Measurements from ENCODE around the gene SRCAP. TPM values are rescaled to one million over a fixed set of nuclear protein-coding genes. Genes with fewer than 3 reads are reported as not detected.

Gene SRCAP
- total RNA-seq (2014; rRNA removed; shearing (Covaris generic)) = 33.2 and 46.2 TPM in 2 replicates

DNA sequence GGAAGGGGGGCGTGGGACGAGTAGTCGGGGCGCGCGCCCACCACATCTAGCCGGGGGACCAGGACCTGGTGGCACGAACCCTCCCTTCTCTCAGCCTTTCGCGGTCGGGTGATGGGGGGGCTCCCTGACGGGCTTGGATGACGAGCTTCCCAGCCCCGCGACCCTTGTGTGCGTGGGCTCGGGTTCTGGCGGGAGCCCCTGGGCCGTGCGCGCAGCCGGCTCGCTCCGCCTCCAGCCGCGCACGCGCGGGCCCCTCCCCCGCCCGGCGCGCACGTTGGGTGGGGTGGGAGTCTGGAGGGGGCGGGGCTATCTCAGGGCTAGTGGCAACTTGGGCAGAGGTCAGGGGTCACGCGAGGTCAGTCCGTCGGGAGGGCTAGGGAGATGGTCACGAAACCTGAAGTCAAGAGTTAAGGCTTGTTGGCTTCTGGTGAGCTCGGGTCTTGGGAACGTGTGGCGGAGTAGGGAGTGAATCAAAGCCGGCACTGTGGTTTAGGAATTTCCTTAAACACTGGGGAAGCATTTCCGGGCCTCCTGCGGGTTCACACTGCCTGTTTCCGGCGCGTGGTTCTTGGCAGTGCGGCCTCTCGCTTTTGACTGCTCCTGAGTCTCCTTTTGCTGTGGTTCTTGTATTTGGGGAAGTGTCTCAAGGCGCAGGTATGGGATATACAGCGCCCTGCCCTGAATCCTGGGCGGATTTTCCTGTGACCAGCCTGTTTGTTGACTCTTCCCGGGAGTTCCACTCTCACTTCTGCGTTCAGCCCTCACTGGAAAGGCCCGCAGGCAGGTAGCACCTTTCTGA is at the start of gene SRCAP:
TSS of gene SRCAP (plus strand) at position 356 of the 799 bp plus-strand sequence. CDS start 1,654 bp downstream, outside the sequence.
- peak; percentile 86 for DNase-seq (ENCODE audit: low spot score)

DNA sequence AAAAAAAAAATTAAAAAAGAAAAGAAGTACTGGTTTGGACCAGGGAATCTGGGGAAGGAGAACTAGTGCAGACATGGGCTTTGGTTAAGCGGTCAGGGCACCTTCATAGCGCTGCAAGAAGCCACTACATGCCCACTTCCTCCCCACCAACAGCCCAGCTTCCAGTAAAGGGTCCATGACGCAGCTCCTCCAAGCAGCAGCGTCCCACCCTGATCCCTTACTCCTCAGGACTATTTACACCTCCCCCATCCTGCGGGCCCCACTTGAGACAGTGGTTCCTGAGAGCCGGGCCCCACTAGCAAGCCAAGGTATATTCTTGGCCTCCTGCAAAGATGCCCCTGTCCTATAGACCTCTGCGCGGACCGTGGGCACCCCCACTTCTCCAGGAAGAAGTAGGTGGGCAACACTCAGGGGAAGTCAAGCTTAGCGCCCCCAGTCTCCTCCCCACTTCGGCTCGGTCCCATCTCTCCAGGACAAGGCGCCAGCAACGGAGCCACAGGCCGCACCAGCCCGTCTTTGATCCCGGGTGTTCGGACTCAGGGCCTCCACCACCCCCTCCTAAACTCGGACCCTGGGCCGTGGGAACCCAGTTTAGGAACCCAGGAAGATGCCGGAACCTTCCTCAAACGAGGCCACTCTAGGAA is 49.1 kb upstream of the SRCAP start:
- DNase-seq (ENCODE audit: low spot score) = no peak

DNA sequence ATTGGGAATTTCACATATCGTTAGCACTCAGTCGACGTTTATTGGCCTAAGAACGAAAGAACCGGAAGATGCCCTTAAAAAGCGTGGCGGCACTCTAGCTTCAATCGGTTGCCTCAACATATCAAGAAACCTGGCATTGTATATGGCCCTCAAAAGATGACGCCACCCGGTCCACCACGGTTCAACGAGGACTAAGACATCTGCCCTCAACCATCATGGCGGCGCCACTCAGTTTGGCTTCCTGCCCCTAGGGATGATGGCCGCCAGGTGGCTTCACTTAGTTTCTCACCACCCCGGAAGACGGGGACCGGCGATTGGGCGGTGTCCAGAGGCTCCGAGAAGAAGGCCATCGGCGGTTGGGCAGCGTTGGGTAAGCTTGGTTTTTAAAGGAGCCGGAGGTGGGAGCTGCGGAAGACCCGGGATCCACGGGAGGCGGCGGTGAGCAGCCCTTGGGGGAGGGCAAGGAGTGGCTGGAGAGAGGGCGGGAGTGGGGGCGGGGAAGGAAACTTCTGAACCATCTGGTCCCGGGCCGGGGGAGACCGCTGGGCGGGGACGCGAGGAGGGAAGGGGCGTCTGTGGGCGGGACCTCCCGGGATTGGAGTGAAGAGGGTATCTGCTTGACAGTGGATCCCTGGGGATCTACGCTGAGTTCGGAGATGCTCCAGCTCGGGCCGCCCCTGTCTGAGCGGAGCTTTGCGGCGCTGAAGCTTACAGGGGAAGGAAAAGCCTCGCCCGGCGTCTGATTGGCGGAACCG is 48.4 kb upstream of the SRCAP start, which contains the start of gene PRR14:
TSS of gene PRR14 (plus strand) at position 592 of the 755 bp plus-strand sequence. CDS start 686 bp downstream, outside the sequence.
- peak; percentile 99 for DNase-seq (ENCODE audit: low spot score)

DNA sequence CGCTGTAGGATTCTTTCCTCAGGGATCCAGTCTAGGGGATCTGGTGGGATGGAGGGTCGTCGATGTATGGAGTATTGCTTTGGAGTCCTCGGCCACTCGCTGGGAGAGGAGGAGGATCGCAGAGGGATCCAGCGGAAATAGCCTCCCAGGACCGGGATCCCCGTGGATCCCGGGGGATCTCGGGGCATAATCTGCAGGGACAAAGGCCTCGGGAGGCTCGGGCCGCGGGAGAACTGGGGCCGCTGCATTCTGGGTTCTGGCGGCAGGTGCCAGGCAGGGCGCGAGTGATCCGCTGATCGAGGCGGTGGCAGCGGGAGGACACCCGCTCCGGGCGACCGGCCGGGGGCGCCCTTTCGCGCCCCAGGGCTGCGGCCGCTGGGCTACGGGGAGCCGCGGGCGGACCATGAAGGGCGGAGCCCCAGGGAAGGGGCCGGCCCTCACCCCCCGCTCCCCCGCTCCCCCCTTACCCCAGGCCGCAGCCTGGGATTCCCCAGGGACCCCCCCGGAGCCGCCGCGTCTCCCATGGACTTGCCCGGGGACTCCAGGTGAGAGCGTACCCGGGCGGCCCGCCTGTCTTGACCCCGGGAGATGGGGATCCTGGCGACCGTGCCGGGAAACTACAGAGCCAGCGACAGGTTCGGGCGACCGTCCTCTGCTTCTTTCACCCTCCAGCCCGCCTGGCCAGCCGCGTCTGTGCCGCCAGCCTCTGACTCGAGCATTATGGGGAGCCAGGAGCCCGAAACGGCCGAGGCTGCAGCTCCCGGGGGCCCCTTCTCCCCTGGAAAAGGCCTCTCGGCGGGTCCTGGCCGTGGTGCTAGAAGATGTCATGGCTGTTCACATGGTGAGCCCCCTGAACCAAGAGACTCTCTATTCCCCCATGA is 47.6 kb upstream of the SRCAP start:
- peak; percentile 77 for DNase-seq (ENCODE audit: low spot score)

DNA sequence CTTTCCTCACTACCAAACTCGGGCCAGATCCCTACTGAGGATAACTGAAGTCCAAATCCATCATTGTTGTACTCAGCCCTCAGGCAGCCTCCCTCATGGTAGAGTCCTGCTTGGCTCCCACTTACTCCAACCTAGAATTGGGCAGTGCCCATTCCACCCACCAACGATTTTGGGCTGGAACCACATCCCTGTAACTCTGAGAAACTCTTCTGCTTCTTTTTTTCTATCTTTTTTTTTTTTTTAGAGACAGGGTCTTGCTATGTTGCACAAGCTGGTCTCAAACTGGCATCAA is 47.0 kb upstream of the SRCAP start:
- DNase-seq (ENCODE audit: low spot score) = no peak

DNA sequence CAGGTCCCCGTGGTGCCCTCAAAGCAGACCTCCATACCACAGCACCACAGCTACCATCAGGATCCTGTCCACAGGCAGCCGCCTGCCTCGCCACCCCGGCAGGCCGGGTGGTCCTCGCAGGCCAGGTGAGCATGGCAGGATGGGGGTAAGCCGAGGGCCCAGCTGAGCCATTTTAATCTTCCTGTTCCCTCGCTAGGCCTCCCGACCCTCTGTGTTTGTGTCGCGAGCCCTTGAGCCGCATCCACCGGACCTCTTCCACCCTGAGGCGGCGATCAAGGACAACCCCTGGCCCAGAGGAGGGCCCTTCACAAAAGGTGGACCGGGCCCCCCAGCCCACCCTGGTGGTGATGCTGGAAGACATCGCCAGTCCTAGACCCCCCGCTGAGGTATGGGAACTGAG is 46.3 kb upstream of the SRCAP start:
- DNase-seq (ENCODE audit: low spot score) = no peak

DNA sequence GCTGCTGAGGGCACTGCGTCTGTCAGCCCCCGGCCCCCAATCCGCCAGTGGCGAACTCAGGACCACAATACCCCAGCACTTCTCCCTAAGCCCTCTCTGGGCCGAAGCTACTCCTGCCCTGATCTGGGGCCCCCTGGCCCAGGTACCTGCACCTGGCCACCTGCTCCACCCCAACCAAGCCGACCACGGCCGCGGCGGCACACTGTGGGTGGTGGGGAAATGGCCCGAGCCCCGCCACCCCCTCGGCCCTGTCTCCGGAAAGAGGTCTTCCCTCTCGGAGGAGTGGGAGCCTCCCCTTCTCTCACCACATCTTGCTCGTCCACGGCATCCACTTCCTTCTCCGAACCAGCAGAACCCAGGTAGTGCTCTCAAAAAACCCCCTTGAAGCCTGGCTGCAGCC is 44.1 kb upstream of the SRCAP start:
- DNase-seq (ENCODE audit: low spot score) = no peak

DNA sequence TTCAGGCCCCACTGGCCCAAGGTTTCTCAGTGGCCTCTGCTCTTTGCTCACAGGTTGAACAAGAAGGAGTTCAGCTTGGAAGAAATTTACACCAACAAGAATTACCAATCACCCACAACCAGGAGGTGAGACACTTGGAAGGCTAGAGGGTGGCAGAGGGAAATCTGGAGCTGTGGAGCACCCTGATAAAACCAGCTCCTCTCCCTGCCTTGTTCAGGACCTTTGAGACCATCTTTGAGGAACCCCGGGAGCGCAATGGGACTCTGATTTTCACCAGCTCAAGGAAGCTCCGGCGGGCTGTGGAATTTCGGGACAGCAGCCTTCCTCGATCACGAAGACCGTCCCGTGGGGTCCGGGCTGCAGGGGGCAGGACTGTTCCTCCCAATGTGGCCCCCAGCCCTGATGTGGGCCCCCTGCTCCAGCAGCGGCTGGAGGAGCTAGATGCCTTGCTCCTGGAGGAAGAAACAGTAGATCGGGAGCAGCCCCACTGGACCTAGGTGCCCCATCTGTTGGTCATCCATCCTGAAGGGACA is 43.1 kb upstream of the SRCAP start:
- DNase-seq (ENCODE audit: low spot score) = no peak

DNA sequence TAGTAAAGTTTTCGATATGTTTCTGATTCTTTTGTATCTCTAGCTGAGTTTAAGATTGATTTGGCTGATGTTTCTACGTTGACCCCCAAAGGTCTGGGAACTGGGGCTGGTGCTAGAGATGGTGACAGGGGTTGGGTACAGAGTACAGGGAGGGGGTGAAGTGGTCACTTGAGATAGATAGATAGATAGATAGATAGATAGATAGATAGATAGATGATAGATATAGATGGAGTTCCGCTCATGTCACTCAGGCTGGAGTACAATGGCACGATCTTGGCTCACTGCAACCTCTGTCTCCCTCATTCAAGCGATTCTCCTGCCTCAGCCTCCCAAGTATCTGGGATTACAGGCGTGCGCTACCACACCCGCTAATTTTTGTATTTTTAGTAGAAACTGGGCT is 42.6 kb upstream of the SRCAP start:
- DNase-seq (ENCODE audit: low spot score) = no peak

DNA sequence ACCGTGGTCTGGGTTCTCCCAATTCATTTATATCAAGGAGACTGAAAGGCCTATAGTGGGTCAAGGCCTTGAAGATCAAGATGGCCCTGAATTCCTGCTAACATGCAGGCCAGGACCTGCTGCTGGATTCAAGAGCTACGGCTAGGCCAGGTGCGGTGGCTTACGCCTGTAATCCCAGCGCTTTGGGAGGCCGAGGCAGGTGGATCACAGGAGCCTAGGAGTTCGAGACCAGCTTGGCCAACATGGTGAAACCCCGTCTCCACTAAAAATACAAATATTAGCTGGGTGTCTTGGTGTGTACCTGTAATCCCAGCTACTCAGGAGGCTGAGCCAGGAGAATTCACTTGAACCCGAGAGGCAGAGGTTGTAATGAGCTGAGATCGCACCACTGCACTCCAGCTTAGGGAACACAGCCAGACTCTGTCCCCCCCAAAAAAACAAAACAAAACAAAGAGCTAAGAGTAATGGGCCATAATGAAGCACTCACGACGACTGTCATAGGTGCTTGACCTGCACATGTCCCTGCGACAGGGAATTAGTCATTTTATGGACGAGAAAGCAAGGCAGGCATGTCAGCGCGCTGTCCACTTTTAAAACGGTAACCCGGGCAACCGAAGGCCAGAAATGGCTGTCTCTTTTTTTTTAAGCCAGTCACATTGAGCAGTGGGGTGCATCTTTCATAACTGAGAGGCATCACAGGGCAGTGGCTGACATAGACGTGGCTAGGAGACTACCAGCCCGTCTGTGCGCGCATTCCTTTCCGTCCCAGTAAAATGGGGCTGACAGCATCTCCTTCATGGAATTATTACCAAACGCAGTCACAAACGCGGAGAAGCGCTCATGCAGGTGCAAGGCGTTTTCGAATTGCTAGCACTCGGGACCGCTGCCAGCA is 41.8 kb upstream of the SRCAP start:
- DNase-seq (ENCODE audit: low spot score) = no peak

DNA sequence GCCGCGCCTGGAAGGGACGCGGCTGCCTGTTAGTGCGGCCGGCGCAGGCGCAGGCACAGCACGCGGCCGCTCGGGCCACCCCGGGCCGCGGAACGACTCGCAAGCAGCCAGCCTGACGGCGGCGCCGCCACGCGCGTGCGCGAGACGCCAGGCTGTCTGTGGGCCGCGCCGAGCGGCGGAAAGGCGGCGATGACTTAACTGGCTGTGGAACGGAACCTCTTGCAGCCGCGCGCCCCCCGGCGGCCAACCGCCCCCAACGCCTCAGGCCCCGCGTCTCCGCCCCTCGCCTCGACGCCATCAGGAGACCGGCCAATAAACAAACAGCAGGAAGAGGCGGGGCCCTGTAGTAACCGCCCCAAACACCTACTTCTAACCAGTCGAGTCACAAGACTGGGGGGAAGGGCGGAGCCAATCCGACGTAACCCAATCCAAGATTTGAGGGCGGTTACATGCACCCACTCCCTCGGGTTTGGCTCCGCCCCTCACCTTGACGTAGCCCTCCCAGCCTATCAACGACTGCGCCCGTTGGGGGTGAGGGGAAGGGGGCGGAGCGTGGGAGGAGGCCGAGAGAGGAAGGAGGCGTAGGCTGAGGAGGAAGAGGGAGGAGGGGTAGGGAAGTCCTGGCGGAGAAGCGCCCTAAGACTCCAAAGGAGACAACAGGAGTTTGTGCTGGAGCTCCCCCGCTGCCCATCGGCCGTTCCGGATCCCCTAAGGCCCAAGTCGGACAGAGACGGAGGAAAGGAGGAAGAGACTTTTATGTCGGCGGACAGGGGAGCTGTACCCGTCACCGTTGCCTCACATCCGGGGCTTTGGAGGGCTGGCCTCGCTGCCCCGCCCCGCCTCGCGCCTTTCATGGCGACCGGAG is 40.9 kb upstream of the SRCAP start, which contains the start of gene FBRS:
TSS of gene FBRS (plus strand) at position 566 of the 865 bp plus-strand sequence. CDS start 1,088 bp downstream, outside the sequence.
- DNase-seq (ENCODE audit: low spot score) = peak; percentile 99

DNA sequence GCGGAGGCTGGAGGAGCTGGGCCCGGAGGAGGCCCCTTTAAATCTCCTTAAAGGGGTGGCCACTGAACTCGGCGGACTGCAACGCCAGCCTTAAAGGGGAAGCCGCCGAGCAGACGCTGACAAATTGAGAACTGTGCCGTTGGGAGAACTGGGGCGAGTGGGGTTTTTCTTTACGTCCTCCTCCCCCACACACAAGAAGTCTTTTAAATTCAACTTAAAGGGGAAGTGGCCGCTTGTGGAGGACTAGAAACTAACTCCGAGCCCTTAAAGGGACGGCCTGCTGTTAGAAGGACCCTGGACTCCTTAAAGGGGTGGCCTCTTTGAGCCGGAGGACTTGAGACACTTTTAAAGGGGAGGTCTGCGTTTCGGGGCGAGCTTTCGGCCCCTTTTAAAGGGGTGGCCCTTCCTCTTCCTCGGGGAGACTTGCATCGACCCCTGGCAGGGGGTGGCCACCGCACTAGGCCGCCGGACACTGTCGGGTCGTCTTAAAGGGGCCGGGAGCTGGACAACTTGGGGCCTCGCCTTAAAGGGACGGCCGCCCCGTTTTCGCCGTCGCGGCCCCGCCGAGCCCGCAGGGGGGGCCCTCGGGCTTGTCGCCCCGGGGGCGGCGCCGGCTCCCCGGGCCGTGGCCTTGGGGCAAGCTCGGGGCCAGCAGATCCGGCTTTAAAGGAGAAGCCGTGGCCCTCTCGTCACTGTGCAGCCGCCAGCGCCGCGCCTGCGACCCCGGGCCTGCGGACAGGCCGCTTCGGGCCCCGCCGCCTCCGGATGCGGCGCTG is 40.1 kb upstream of the SRCAP start:
- peak; percentile 97 for DNase-seq (ENCODE audit: low spot score)

DNA sequence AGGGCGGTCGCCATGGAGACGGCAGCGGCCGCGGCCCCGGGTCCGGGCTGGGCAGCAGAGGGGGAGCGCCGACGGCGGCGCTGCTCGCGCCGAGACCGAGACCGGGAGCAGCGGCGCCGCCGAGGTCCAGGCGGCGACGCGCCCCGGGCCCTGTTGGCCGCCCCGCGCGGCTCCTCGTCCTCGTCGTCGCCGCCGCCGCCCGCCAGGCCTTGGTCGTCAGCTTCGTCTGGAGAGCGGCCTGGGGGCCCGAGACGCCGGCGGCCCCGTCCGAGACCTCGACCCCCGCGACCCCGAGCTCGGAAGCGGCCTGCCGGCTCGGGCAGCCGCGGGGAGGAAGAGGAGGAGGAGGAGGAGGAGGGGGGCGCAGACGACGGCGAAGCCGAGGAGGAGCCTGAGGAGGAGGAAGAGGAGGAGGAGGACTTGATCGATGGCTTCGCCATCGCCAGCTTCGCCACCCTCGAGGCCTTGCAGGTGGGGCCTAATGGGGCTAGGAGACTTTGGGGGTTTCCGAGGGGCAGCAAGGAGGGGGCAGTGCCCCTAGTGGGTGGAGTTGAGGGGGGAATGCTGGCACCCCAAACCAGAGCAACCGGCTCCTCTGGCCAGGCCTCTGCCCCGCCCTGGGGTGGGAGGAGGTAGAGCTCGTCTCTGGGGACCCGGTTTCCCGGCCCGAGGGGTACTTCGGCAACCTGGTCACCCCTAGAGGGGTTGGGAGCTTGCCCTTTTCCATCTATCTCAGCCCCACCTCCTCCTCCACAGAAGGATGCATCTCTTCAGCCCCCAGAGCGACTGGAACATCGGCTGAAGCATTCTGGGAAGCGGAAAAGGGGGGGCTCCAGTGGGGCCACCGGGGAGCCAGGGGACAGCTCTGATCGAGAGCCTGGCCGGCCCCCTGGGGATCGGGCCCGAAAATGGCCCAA is 39.2 kb upstream of the SRCAP start:
- peak; percentile 36 for DNase-seq (ENCODE audit: low spot score)

DNA sequence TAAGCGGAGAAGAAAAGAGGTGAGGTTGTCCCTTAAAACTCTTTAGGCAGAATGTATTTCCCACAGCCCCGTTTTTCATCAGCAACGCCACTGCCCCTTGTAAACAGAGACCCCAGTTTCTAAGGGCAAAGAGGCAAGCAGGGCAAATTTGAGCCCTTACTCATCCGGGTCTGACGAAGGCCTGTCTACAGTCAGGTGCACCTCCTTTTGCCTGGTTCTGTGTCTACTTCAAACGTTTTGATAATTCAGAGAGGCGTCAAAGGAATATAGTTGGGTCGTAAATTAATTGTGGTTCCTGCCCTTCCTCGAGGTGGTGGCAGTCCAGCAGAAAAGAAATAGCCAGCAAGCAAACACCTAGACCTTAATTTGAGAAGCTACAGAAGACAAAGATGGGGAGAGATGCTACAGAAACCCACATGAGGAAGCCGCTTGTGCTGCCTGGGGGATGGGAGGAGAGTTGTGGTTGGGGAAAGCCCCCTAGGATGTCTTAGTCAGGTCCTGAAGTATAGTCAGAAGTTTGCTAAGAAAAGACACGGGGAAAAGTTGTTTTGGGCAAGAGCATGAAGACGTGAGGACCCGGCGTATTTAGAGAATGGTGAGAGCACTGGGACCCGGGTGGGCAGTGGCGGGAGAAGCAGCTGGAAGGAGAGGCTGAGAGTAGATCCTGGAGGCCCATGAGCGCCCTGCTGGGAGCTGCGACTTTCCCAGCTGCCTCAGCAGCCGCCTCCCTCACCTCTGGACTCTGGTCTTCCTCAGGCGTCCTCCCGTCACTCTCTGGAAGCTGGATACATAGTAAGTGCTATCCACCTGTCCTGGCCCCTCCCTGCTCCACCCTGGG is 38.3 kb upstream of the SRCAP start:
- DNase-seq (ENCODE audit: low spot score) = peak; percentile 22

DNA sequence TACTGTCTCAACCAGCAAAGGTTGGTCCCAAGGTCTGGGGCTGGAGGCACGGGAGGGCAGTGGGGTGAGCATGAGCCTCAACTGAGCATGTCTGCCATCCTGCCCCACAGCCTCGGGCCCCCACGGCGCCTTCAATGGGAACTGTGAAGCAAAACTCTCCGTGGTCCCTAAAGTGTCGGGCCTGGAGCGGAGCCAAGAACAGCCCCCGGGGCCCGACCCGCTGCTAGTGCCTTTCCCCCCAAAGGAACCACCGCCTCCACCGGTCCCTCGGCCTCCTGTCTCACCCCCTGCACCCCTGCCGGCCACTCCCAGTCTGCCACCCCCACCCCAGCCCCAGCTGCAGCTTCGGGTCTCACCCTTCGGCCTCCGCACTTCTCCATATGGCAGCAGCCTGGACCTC is 36.5 kb upstream of the SRCAP start:
- no peak for DNase-seq (ENCODE audit: low spot score)

DNA sequence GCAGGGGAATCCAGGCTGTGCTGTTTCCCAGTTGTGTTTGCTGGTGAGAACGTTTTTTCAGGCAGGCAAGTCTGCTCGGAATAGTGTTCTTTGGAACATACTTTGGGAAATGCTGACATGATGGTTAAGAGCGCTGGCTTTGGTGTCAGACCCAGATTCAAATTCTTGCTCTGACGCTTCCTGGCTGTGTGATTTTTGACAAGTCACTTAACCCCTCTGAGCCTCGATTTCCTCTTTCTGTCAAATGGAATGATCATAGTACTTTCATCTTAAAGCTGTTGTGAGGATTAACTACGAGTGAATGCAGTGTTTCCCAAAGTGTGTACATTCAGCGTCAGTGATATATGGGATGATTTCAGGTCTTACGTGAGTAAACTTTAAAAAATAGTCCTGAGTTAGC is 35.9 kb upstream of the SRCAP start:
- no peak for DNase-seq (ENCODE audit: low spot score)

All from HT-29 (cell line).